GM18499 (cell line): ENCODE data around the gene PIK3CB.
A peak's percentile ranks its signal among the peaks of the same experiment; 100 is the strongest.
"Not testable (repeated sequence)": the region's sequence is repeated elsewhere in the genome, so short reads cannot be mapped to it uniquely, and the experiment has no call there.

ENCODE experiments used
- ATAC-seq: cut with Tn5 transposase; IDR thresholded peaks from one replicate; pipeline ENCODE4 v1.9.1; 2021; ENCODE audit warnings: moderate number of reproducible peaks; ENCODE audit not compliant: insufficient read depth, unreplicated experiment

PIK3CB gene

GRCh38 chr3:138768946-138769345 is 65.8 kb downstream of the PIK3CB start:
- no peak for ATAC-seq

DNA sequence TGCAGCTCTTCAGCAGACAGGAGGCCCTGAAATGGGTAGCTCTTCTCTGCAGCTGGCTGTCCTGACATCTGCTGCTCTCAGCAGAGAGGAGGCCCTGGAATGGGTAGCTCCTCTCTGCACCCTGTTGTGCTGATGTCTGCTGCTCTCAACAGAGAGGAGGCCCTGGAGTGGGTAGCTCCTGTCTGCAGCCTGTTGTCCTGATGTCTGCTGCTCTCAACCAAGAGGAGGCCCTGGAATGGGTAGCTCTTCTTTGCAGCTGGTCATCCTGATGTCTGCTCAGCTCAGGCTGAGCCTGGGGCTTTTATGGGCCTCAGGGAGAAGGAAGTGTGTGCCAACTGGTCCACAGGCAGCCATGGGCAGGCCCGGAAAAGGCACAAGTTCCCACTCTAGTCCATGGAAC is 66.6 kb downstream of the PIK3CB start:
- no peak for ATAC-seq

- no peak for ATAC-seq
These were observed 67.1 kb downstream of the PIK3CB start for GRCh38 chr3:138767498-138768104.

- no peak for ATAC-seq
These were observed 73.7 kb downstream of the PIK3CB start for GRCh38 chr3:138761002-138761401.

- ATAC-seq, result no peak
These were observed 86.5 kb downstream of the PIK3CB start for GRCh38 chr3:138748190-138748589.

DNA sequence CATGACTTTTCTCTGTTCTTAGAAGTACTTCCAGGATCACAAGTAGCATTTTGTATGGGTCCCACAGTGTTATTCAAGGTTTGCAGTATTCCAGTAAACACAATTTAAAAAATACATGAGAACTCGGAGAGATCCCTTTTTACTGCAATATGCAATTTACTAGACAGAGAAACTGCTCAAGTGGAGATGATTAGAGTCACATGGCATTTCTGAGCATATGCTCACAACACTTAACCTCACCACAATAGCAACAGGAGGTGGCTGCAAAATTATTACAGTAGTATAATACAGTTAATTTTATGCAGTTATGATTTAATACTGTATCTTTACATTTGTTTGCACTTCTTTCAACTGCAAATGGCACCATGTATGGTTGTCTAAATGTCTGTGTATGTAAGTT is 87.5 kb downstream of the PIK3CB start:
- ATAC-seq, result no peak

- no peak for ATAC-seq
These were observed 94.7 kb downstream of the PIK3CB start for GRCh38 chr3:138740072-138740471.

DNA sequence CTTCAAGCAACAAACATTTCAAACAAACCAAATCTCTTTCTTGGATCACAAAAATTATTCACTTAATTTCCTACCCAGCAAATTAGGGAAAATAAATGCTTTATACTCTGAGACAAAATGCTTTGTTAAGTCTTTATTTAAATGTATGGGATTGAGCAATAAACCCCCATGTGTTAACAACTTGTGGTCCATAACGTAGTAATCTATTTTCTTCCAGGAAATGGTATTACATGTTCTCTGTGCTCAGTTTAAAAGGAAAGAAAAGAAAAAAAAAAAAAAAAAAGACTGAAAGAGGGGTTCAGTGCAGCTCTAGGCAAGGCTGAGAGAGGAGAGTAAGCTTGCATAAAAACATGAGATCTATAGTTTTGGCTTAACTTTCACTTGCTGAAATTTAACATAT is 102.3 kb downstream of the PIK3CB start:
- no peak for ATAC-seq

DNA sequence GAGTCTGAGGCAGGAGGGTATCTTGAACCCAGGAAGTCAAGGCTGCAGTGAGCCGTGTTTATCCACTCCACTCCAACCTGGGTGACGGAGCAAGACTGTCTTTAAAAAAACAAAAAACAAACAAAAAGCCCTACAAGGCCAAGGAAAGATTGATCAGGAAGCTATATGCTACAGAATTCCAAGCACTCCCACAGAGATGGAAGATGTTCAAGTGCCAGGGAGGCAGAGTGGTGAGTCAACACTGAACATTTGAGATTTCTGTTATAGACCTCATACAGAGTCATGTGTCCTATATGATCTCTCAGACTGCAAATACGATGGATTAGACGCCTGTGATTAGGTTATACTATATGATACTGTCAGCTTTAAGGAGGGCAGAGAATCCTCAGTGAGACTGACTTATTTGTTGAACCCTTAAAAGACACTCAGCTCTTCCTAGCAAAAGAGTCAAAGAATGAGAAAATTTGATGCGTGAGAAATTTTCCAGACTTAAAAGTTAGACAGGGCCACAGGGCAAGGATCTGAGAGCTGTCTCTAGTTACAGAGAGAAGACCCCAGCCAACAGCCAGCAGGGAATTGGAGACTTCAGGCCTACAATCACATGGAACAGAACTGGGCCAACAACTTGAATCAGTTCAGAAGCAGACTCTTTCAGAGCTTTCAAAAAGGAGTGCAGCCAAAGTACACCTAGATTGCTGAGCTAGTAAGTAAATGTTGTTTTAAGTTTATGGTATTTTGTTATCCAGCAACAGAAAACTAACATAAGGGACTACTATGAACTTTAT is 107.6 kb downstream of the PIK3CB start:
- no peak for ATAC-seq

GRCh38 chr3:138726042-138726441 is 108.7 kb downstream of the PIK3CB start:
- ATAC-seq, result not testable (repeated sequence)

GRCh38 chr3:138725116-138725515 is 109.6 kb downstream of the PIK3CB start:
- ATAC-seq, result no peak

- ATAC-seq, result no peak
These were observed 110.3 kb downstream of the PIK3CB start for GRCh38 chr3:138724443-138724842.

DNA sequence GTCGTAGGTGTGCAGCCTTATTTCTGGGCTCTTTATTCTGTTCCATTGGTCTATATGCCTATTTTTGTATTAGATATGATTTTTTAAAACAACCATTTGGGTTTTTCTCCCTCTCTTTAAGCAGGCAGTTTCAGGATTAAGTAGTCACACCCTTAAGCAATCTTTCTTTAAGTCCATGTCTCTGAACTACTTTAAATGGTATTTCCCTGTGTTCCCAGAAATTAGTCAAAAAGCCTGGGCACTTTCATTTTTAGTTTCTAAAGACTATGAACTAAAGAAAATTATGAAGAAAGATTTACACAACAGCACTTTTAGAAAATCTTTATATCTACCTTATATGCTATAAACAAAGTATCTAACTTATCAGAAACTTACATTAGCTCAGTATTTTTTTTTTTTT is 115.9 kb downstream of the PIK3CB start:
- no peak for ATAC-seq

DNA sequence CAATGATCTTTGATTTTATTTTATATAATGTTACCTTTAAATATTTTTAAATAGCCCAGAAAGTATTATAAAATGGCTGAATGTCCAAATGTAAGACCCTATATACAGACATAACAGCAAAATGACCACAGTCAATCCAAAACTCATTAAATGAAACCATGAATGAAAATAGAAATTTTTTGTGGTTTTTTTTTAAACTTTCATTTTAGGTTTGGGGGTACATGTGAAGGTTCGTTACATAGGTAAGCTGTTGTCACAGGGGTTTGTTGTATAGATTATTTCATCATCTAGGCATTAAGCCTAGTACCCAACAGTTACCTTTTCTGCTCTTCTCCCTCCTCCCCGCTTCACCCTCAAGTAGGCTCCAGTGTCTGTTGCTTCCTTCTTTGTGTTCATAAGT is 117.4 kb downstream of the PIK3CB start:
- ATAC-seq, result peak; percentile 79

DNA sequence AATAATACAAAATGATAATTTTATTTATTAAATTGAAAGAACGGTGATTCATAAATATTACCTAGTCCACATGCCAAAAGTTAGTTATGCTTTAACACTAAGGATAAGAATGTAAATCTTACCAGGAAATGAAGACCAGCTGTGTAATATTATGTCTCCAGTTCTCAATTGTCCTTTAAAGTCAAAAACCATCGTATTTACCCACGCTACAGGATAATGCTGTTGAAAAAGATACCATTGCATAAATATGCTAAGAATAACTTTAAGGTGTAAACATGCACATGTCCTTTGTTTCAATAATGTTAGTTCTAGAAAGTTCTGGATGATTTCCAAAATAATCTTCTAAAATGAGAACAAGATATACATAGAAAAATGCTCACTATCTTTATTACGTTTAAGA is 122.6 kb downstream of the PIK3CB start:
- ATAC-seq, result no peak

GRCh38 chr3:138705675-138706074 is 129.1 kb downstream of the PIK3CB start:
- ATAC-seq, result no peak

DNA sequence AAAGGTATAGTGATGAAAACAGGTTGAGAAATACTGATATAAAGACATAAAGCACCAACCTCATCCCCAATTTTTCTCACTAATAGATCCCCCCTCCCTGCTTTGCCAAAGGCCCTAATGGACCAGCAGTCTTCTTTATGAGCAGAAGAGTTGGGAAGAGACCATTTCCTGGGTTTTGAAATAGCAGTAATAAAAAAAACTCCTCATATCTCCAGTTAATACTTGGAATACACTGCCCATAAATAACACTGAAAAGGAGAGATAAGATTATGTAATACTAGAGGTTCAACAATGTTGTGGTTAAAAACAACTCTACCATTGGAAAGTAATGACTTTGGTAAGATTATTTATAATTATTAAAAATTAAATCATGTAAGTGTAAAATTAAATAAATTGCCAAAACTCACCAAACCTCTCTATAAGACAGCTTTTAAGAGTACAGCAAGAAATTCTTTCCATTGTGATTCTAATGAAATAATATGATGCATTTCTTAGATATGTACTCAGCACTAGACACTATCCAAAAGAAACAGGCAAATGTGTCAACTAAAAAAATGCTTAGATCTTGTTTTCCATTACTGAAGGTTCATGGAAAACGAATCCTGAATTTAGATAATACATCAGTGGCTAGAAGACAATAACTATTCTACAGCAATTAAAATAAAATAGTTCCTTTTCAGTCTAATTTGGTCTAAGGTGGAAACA is 137.9 kb downstream of the PIK3CB start:
- no peak for ATAC-seq

- no peak for ATAC-seq
These were observed 140.3 kb downstream of the PIK3CB start for GRCh38 chr3:138694287-138695007.

- no peak for ATAC-seq
These were observed 142.6 kb downstream of the PIK3CB start for GRCh38 chr3:138692152-138692551.

- no peak for ATAC-seq
These were observed 143.4 kb downstream of the PIK3CB start for GRCh38 chr3:138691351-138691750.

DNA sequence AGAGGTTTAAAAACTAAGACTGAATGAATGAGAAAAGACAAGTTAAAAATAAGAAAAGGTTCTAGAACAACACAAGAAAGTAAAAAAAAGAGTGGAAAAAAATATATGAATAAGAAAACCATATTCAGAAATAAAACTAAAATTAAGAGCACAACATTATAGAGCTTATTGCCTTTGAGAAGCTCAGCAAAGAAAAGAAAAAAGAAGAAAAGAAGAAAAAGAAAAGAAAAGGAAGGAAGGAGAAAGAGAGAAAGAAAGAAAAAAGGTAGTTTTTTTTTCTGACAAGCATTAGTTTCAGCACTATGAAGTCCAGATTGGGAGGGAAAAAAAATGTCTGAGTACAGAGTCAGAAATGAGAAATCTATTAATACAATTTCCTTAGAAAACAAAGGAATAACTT is 144.7 kb downstream of the PIK3CB start:
- ATAC-seq, result no peak
